Liver (tissue), 3 donors: Measurements from ENCODE around the gene ZNF536.

Source experiments
- CTCF ChIP-seq: fragments of 150-350 bp; IDR thresholded peaks from 2 replicates; pipeline ENCODE4 v1.5.1; 2017; ENCODE audit warnings: improper control_type of control experiment, low read depth, low read length; ENCODE audit not compliant: missing input control
- JUND ChIP-seq, 2 donors: IDR thresholded peaks; 2 replicates each; pipeline ENCODE4 v1.6.1; 2016; ENCODE audit warnings: antibody characterized with exemption in 2 of 2
- donor health status: healthy.
- donor health status: healthy.

- TF ChIP-seq CTCF = no peak
- TF ChIP-seq JUND (IDR thresholded peaks at IDR 0.05) = no peak
Observed at GRCh38 chr19:30487178-30487577, 115.0 kb downstream of the ZNF536 start.
